Panc1 (cell line): ENCODE results near the gene VSIR. TPM values are rescaled to one million over a fixed set of nuclear protein-coding genes. Genes with fewer than 3 reads are reported as not detected.
A peak's percentile ranks its signal among the peaks of the same experiment; 100 is the strongest.

Source experiments
- ATAC-seq: fragments of 200-7000 bp; cut with Tn5 transposase; 2 replicates; pipeline ENCODE4 v1.9.1; 2020; ENCODE audit warnings: mild to moderate bottlenecking, moderate library complexity
- BruUV-seq: library from RNA; stranded (reverse); fragments of 400-500 nt; replicated peaks from 2 replicates; lab custom pipeline; 2021; lab: Mats Ljungman, UMichigan
- CTCF ChIA-PET: fragments of 300-600 bp; sonication (Branson Sonifier 250); formaldehyde crosslinking; loops from one replicate; lab custom pipeline; 2022; ENCODE audit warnings: antibody characterized with exemption; lab: Charles Lee
- POLR2A ChIA-PET: fragments of 300-600 bp; sonication (Branson Sonifier 250); formaldehyde crosslinking; loops from one replicate; lab custom pipeline; 2022; ENCODE audit warnings: antibody characterized with exemption; lab: Charles Lee
- DNase-seq: peaks from one replicate; pipeline ENCODE4 v3.0.0-alpha.2; 2010; ENCODE audit warnings: low read depth, low spot score
- H3K27ac ChIP-seq: 2 replicates; pipeline ENCODE4 v1.5.1; 2011; ENCODE audit warnings: mild to moderate bottlenecking, low read length, inconsistent platforms
- H3K27me3 ChIP-seq: fragments of 200-500 bp; sonication (Bioruptor generic); 2 replicates; pipeline ENCODE4 v1.6.0; 2014; ENCODE audit warnings: low read length, inconsistent platforms; ENCODE audit not compliant: control insufficient read depth, insufficient read depth
- H3K36me3 ChIP-seq: fragments of 200-500 bp; sonication (Bioruptor generic); 2 replicates; pipeline ENCODE4 v1.5.1; 2014; ENCODE audit warnings: inconsistent platforms, mild to moderate bottlenecking, low read length, moderate library complexity; ENCODE audit not compliant: control insufficient read depth, insufficient read depth
- H3K4me1 ChIP-seq: 2 replicates; pipeline ENCODE4 v1.5.1; 2011; ENCODE audit warnings: inconsistent platforms, mild to moderate bottlenecking, low read length, moderate library complexity; ENCODE audit not compliant: control insufficient read depth, insufficient read depth
- H3K4me3 ChIP-seq, 2 experiments: 2 replicates each; pipeline ENCODE4 v1.5.1; 2011 to 2012; ENCODE audit warnings: low read depth in 2 of 2, low read length in 2 of 2, mild to moderate bottlenecking in 2 of 2, inconsistent platforms in 1 of 2, moderate library complexity in 1 of 2
- H3K9me3 ChIP-seq: fragments of 200-500 bp; sonication (Bioruptor generic); 2 replicates; pipeline ENCODE4 v1.5.1; 2014; ENCODE audit warnings: low read depth, mild to moderate bottlenecking, inconsistent platforms, low read length, moderate library complexity; ENCODE audit not compliant: control insufficient read depth, insufficient read depth
- POLR2AphosphoS5 ChIP-seq: IDR thresholded peaks from 2 replicates; pipeline ENCODE4 v1.6.1; 2012; ENCODE audit warnings: mild to moderate bottlenecking, low read depth, low read length, moderate library complexity
- SIN3A ChIP-seq: IDR thresholded peaks from 2 replicates; pipeline ENCODE4 v1.6.1; 2012; ENCODE audit warnings: low read depth, mild to moderate bottlenecking, low read length, moderate library complexity, borderline replicate concordance; ENCODE audit not compliant: insufficient read depth
- TCF7L2 ChIP-seq: IDR thresholded peaks from 2 replicates; pipeline ENCODE4 v1.6.1; 2011; ENCODE audit warnings: mild to moderate bottlenecking, low read depth, low read length, inconsistent platforms
- in situ Hi-C: cut with HindIII; loops from 2 replicates; pipeline ENCODE4 v1.10.0; 2016; ENCODE audit warnings: low sequenced_read_pairs, low pct_unique_long_range_greater_than_20kb
- intact Hi-C: fragments of 100-400 bp; cut with micrococcal nuclease; formaldehyde crosslinking; loops from one replicate; pipeline ENCODE4 v1.10.0; 2022; ENCODE audit not compliant: unreplicated experiment
- total RNA-seq: library from RNA; stranded (reverse); gene quantifications from one replicate; pipeline ENCODE4 v1.2.1, GENCODE V29; 2021; ENCODE audit not compliant: unreplicated experiment
- TF ChIP-seq, protein P1 (sequence below): fragments of 450-650 bp; IDR thresholded peaks from 2 replicates; pipeline ENCODE4 v1.5.1; 2017; ENCODE audit warnings: mild to moderate bottlenecking
- TF ChIP-seq, protein P2 (sequence below), 2 experiments: IDR thresholded peaks; 2 replicates each; pipeline ENCODE4 v1.6.1; 2011 to 2012; ENCODE audit warnings: low read depth in 2 of 2, control low read depth in 1 of 2, low read length in 1 of 2, mild to moderate bottlenecking in 1 of 2, moderate library complexity in 1 of 2; ENCODE audit not compliant: insufficient read depth in 1 of 2

The VSIR gene
- total RNA-seq, 1 experiment from 2014 or later = 34.9 TPM

DNA sequence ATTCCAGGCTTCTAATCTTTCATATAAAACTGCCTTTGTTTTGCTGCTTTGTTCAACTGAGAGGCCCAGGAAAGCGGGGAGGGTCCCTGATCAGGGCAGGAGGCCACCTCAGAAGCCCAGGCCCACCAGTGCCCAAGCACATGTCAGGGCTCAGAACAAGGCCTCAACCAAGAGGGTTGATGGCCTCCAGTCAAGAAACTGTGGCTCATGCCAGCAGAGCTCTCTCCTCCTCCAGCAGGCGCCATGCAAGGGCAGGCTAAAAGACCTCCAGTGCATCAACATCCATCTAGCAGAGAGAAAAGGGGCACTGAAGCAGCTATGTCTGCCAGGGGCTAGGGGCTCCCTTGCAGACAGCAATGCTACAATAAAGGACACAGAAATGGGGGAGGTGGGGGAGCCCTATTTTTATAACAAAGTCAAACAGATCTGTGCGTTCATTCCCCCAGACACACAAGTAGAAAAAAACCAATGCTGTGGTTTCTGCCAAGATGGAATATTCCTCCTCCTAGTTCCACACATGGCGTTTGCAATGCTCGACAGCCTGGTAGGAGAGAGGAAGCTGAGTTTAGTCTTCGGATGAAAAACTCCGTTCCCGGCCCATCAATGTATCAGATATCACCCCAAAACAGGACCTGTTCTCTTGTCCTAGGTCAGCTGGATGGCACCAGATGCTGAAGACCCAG lies 43.8 kb upstream of the VSIR start:
- peaks cover 53% of the 10 kb centered on the region for H3K36me3 ChIP-seq

DNA sequence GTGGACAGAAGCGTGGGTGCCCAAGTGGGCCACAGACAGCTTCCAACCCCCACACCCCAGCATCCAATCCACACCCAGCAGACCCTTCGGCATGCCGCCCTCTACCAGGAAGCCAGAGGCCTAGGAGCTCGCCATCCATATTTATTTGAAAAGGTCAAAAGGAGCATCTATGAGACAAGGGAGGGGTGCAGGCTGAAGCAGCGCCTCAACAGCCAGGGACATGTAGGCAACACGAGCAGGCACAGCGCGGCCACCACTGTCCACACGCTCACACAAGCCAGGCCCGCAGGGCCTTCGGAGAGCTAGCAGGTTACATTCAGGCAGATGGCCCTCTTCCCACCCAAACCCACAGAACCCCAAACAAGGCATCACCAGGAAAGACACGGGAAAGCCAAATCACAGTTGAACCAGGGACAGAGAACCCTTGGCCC lies 43.1 kb upstream of the VSIR start:
- no TSS peak for BruUV-seq
- H3K27me3 ChIP-seq = no peaks in the 10 kb centered on the region
- POLR2A ChIA-PET = no interaction called here
- ATAC-seq (no peak), DNase-seq (no peak)
- intact Hi-C loops = loop anchor here (5.0 to 10.0 kb wide), 3 partner anchors 112 to 502 kb away; partner anchors contain the start of gene SLC29A3
- in situ Hi-C loops = no loop called here
- H3K27ac ChIP-seq = peak overlapping the region; percentile 57
- H3K4me1 ChIP-seq = peaks cover 51% of the 10 kb centered on the region
- CTCF ChIA-PET = interaction anchor here (0.5 kb wide), 1 partner anchor 57 kb away, joined by 4 read pairs; no protein-coding TSS in a partner anchor
- TF ChIP-seq SIN3A (no peak), POLR2AphosphoS5 (no peak)
- H3K4me3 ChIP-seq = no peak overlapping the region
- peaks cover 49% of the 10 kb centered on the region for H3K36me3 ChIP-seq
- H3K9me3 ChIP-seq = no peaks in the 10 kb centered on the region

More for the DNA sequence above, 43.8 kb upstream of the VSIR start:
- TSS peak; percentile 94 for BruUV-seq
- CTCF ChIA-PET = no interaction called here
- ATAC-seq (no peak), DNase-seq (no peak)
- Histone ChIP-seq H3K27me3 (no peaks in the 10 kb centered on the region), H3K27ac (peak overlapping the region; percentile 23; the same call in 1 of the 2 replicates), H3K4me1 (peaks cover 48% of the 10 kb centered on the region), H3K9me3 (no peaks in the 10 kb centered on the region), H3K4me3 (no peak overlapping the region)
- POLR2A ChIA-PET = no interaction called here
- TF ChIP-seq, protein P1, sequence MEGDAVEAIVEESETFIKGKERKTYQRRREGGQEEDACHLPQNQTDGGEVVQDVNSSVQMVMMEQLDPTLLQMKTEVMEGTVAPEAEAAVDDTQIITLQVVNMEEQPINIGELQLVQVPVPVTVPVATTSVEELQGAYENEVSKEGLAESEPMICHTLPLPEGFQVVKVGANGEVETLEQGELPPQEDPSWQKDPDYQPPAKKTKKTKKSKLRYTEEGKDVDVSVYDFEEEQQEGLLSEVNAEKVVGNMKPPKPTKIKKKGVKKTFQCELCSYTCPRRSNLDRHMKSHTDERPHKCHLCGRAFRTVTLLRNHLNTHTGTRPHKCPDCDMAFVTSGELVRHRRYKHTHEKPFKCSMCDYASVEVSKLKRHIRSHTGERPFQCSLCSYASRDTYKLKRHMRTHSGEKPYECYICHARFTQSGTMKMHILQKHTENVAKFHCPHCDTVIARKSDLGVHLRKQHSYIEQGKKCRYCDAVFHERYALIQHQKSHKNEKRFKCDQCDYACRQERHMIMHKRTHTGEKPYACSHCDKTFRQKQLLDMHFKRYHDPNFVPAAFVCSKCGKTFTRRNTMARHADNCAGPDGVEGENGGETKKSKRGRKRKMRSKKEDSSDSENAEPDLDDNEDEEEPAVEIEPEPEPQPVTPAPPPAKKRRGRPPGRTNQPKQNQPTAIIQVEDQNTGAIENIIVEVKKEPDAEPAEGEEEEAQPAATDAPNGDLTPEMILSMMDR = no peak
- TF ChIP-seq TCF7L2 = no peak
- TF ChIP-seq, protein P2, sequence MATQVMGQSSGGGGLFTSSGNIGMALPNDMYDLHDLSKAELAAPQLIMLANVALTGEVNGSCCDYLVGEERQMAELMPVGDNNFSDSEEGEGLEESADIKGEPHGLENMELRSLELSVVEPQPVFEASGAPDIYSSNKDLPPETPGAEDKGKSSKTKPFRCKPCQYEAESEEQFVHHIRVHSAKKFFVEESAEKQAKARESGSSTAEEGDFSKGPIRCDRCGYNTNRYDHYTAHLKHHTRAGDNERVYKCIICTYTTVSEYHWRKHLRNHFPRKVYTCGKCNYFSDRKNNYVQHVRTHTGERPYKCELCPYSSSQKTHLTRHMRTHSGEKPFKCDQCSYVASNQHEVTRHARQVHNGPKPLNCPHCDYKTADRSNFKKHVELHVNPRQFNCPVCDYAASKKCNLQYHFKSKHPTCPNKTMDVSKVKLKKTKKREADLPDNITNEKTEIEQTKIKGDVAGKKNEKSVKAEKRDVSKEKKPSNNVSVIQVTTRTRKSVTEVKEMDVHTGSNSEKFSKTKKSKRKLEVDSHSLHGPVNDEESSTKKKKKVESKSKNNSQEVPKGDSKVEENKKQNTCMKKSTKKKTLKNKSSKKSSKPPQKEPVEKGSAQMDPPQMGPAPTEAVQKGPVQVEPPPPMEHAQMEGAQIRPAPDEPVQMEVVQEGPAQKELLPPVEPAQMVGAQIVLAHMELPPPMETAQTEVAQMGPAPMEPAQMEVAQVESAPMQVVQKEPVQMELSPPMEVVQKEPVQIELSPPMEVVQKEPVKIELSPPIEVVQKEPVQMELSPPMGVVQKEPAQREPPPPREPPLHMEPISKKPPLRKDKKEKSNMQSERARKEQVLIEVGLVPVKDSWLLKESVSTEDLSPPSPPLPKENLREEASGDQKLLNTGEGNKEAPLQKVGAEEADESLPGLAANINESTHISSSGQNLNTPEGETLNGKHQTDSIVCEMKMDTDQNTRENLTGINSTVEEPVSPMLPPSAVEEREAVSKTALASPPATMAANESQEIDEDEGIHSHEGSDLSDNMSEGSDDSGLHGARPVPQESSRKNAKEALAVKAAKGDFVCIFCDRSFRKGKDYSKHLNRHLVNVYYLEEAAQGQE (IDR thresholded peaks at IDR 0.05; ENCODE audit: insufficient read depth in 1 of 2, low read depth in 2 of 2, low read length in 1 of 2) = no peak
- TF ChIP-seq SIN3A = no peak
- no peak for TF ChIP-seq POLR2AphosphoS5
- intact Hi-C loops (loop anchor here (5.0 to 10.0 kb wide), 3 partner anchors 112 to 502 kb away; partner anchors contain the start of gene SLC29A3), in situ Hi-C loops (no loop called here)
